ENCODE results near the gene MYOZ2.

MYOZ2 gene

DNA sequence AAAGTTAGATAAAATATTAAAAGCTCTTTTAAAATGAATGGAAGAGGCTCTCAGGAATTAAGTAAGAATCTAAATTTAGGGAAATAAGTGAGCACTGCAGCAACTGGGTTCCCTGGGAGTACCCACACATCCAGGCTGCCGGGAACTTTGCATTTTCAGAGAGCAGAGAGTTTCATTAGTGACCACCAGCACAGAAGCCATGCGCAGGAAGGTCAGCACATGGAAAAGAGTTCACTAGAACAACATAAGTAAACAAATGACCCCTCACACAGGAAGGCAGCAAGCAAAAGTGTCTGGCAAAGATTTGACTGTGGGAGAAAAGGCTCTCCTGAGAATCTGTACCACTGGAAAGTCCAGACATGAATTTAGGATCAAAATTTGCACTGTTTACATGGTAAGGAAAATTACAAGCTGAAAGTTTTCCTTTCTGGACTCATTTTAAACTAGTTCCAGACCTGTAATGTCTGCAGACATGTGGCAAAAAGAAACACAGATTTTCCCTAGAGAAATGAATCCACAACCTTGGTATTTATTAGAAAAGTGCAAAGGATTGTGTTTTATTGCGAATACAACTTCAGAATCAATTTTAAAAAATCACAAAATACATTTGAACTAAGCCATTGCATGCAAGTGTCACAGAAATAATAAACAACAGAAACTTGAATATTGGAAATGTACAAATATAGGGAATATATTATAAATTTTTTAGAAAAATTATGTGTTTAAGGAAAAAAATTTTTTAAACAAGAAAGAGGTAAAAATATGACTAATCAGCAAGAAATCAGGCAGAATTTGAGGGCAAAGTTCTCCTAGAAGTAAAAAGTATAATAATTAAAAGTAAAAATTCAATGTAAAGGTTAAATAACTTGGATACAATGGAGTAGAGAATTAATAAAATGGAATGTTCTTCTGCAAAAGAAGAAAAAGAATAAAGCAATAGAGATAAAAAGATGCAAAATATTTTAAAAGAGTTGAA, 18.4 kb upstream of the MYOZ2 start:
- Histone ChIP-seq H3K27ac (no peak overlapping the region), H3K9ac (no peak overlapping the region), H3K36me3 (ENCODE audit: control insufficient read depth, insufficient read depth, low read length) (no peaks in the 10 kb centered on the region), H3K79me2 (no peaks in the 10 kb centered on the region), H3K27me3 (ENCODE audit: control insufficient read depth, insufficient read depth, low read length) (no peaks in the 10 kb centered on the region), H3K9me3 (ENCODE audit: control insufficient read depth, low read length) (no peaks in the 10 kb centered on the region), H3K4me1 (no peaks in the 10 kb centered on the region), H3K4me3 (ENCODE audit: low read depth, low read length) (no peak overlapping the region), H2AFZ (no peak overlapping the region), H3K4me2 (ENCODE audit: low read length) (no peak overlapping the region)
- no peak for TF ChIP-seq CTCF (IDR thresholded peaks at IDR 0.05)

GRCh38 chr4:119118397-119118796, 17.2 kb upstream of the MYOZ2 start:
- Histone ChIP-seq H3K27ac (no peak overlapping the region), H3K4me3 (ENCODE audit: low read depth, low read length) (no peak overlapping the region), H3K79me2 (no peaks in the 10 kb centered on the region), H3K4me1 (no peaks in the 10 kb centered on the region), H3K36me3 (ENCODE audit: control insufficient read depth, insufficient read depth, low read length) (no peaks in the 10 kb centered on the region), H2AFZ (no peak overlapping the region), H3K4me2 (ENCODE audit: low read length) (no peak overlapping the region), H3K27me3 (ENCODE audit: control insufficient read depth, insufficient read depth, low read length) (no peaks in the 10 kb centered on the region), H3K9me3 (ENCODE audit: control insufficient read depth, low read length) (no peaks in the 10 kb centered on the region), H3K9ac (no peak overlapping the region)
- no peak for TF ChIP-seq CTCF (IDR thresholded peaks at IDR 0.05)

DNA sequence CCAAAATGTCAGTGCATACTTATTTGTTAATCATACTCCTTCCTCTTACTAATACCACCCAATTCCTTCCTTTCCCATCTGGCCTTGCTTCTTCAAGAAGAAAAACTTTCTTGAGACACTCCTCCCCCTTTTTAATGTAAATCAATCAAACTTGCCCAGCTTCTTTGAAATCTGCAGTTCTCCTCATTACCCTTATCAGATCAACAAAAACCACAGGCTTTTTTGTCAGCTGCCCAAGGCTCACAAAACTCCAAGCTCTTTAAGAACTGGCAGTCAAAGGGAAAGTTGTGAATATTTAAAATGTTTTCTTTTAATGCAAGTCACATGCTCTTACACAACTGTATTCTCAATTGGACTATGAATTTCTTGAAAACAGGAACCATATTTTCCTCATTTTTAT, 11.3 kb upstream of the MYOZ2 start:
- no peak for TF ChIP-seq CTCF (IDR thresholded peaks at IDR 0.05)
- no peak overlapping the region for H3K4me3 ChIP-seq (ENCODE audit: low read depth, low read length)
- H3K4me1 ChIP-seq = no peaks in the 10 kb centered on the region
- no peak overlapping the region for H3K9ac ChIP-seq
- H3K9me3 ChIP-seq (ENCODE audit: control insufficient read depth, low read length) = no peaks in the 10 kb centered on the region
- H3K4me2 ChIP-seq (ENCODE audit: low read length) = no peak overlapping the region
- H3K27me3 ChIP-seq (ENCODE audit: control insufficient read depth, insufficient read depth, low read length) = no peaks in the 10 kb centered on the region
- H3K79me2 ChIP-seq = no peaks in the 10 kb centered on the region
- H3K36me3 ChIP-seq (ENCODE audit: control insufficient read depth, insufficient read depth, low read length) = no peaks in the 10 kb centered on the region
- H2AFZ ChIP-seq = no peak overlapping the region
- no peak overlapping the region for H3K27ac ChIP-seq

- H3K27ac ChIP-seq = no peak overlapping the region
- TF ChIP-seq CTCF (IDR thresholded peaks at IDR 0.05) = no peak
Observed at GRCh38 chr4:119125931-119126330, 9.7 kb upstream of the MYOZ2 start.

GRCh38 chr4:119128148-119128547, 7.5 kb upstream of the MYOZ2 start:
- Histone ChIP-seq H3K4me2 (ENCODE audit: low read length) (no peak overlapping the region), H3K27ac (no peak overlapping the region), H3K9me3 (ENCODE audit: control insufficient read depth, low read length) (no peaks in the 10 kb centered on the region)

More at GRCh38 chr4:119125931-119126330, 9.7 kb upstream of the MYOZ2 start:
- Histone ChIP-seq H3K4me3 (ENCODE audit: low read depth, low read length) (no peak overlapping the region), H3K79me2 (no peaks in the 10 kb centered on the region), H3K9ac (no peak overlapping the region), H3K4me1 (no peaks in the 10 kb centered on the region), H3K9me3 (ENCODE audit: control insufficient read depth, low read length) (no peaks in the 10 kb centered on the region), H2AFZ (no peak overlapping the region), H3K36me3 (ENCODE audit: control insufficient read depth, insufficient read depth, low read length) (no peaks in the 10 kb centered on the region), H3K27me3 (ENCODE audit: control insufficient read depth, insufficient read depth, low read length) (no peaks in the 10 kb centered on the region), H3K4me2 (ENCODE audit: low read length) (no peak overlapping the region)

More at GRCh38 chr4:119128148-119128547, 7.5 kb upstream of the MYOZ2 start:
- Histone ChIP-seq H3K36me3 (ENCODE audit: control insufficient read depth, insufficient read depth, low read length) (no peaks in the 10 kb centered on the region), H3K4me1 (no peaks in the 10 kb centered on the region), H3K4me3 (ENCODE audit: low read depth, low read length) (no peak overlapping the region), H2AFZ (no peak overlapping the region), H3K27me3 (ENCODE audit: control insufficient read depth, insufficient read depth, low read length) (no peaks in the 10 kb centered on the region), H3K9ac (no peak overlapping the region), H3K79me2 (no peaks in the 10 kb centered on the region)
- no peak for TF ChIP-seq CTCF (IDR thresholded peaks at IDR 0.05)

All from parathyroid adenoma (tissue), 2 donors.